Measurements from ENCODE around the gene PLEKHG3.

The PLEKHG3 gene

GRCh38 chr14:64766430-64767151 is 62.4 kb downstream of the PLEKHG3 start:
- DNase-seq = no peak

GRCh38 chr14:64767215-64767964 is 63.2 kb downstream of the PLEKHG3 start:
- no peak for DNase-seq

- no peak for DNase-seq
Measured at GRCh38 chr14:64768401-64769095, 64.3 kb downstream of the PLEKHG3 start.

- no peak for DNase-seq
Measured at GRCh38 chr14:64769096-64770020, 65.1 kb downstream of the PLEKHG3 start.

GRCh38 chr14:64770751-64771150 is 66.5 kb downstream of the PLEKHG3 start:
- DNase-seq = no peak

- DNase-seq = no peak
Measured at GRCh38 chr14:64771161-64771560, 66.9 kb downstream of the PLEKHG3 start.

GRCh38 chr14:64772397-64772950 is 68.2 kb downstream of the PLEKHG3 start:
- no peak for DNase-seq

- DNase-seq = no peak
Measured at GRCh38 chr14:64773046-64773445, 68.8 kb downstream of the PLEKHG3 start.

- DNase-seq = no peak
Measured at GRCh38 chr14:64773577-64773976, 69.4 kb downstream of the PLEKHG3 start.

GRCh38 chr14:64774272-64774671 is 70.0 kb downstream of the PLEKHG3 start:
- DNase-seq = no peak

GRCh38 chr14:64775081-64775777 is 71.0 kb downstream of the PLEKHG3 start:
- DNase-seq = no peak

- DNase-seq = no peak
Measured at GRCh38 chr14:64777461-64777860, 73.2 kb downstream of the PLEKHG3 start.

GRCh38 chr14:64778104-64778754 is 74.0 kb downstream of the PLEKHG3 start:
- no peak for DNase-seq

- no peak for DNase-seq
Measured at GRCh38 chr14:64779472-64779871, 75.2 kb downstream of the PLEKHG3 start.

- DNase-seq = no peak
Measured at GRCh38 chr14:64782196-64782595, 78.0 kb downstream of the PLEKHG3 start.

- no peak for DNase-seq
Measured at GRCh38 chr14:64784006-64784405, 79.8 kb downstream of the PLEKHG3 start.

GRCh38 chr14:64786296-64787149 is 82.3 kb downstream of the PLEKHG3 start:
- DNase-seq = no peak

- DNase-seq = no peak
Measured at GRCh38 chr14:64787619-64788018, 83.4 kb downstream of the PLEKHG3 start.

- no peak for DNase-seq
Measured at GRCh38 chr14:64788706-64789105, 84.5 kb downstream of the PLEKHG3 start.

- no peak for DNase-seq
Measured at GRCh38 chr14:64789696-64790095, 85.5 kb downstream of the PLEKHG3 start.

Measured in activated gamma-delta T cell (primary cell).